GM18505 (cell line): ENCODE measurements around the gene IMP4.

Source experiments
- ATAC-seq: cut with Tn5 transposase; IDR thresholded peaks from one replicate; pipeline ENCODE4 v1.9.1; 2021; ENCODE audit not compliant: unreplicated experiment
- POLR2A ChIP-seq: IDR thresholded peaks from 4 replicates; pipeline ENCODE4 v1.6.1; 2011; ENCODE audit warnings: borderline replicate concordance; ENCODE audit not compliant: insufficient read depth, insufficient read length; ENCODE audit errors: extremely low read depth

The IMP4 gene

DNA sequence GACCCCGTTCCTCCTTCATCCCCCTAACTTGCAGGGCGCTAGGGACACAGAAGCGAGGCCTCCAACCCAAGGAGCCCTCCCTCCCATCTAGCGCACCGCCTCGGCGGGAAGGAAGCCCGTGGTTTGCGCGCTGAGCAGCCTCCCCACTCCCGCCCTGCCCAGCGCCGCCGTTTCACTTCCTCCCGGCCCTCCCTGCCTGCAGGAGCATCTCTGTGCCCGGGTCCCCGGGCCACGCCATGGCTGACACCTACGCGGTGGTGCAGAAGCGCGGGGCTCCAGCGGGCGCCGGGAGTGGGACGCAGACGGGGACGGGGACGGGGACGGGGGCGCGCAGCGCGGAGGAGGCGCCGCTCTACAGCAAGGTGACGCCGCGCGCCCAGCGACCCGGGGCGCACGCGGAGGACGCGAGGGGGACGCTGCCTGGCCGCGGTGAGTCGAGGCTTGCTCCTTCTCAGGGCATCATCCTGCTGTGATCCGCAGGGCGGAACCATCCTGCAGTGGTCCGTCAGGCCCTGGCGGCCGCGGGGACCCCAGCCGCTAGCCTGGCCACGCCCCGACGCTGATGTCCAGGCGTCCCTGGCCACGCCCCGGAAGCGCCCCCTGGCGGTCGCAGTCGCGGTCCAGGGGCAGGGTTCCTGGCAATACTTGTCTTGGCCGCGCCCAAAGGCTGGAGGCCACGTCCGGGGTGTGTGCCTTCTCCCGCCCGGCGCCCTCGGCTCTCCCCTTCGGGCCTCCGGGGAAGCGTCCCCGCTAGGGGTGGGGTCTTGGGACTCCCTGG is 29.5 kb downstream of the IMP4 start:
- TF ChIP-seq POLR2A, result peak; percentile 76
- ATAC-seq, result peak; percentile 81

DNA sequence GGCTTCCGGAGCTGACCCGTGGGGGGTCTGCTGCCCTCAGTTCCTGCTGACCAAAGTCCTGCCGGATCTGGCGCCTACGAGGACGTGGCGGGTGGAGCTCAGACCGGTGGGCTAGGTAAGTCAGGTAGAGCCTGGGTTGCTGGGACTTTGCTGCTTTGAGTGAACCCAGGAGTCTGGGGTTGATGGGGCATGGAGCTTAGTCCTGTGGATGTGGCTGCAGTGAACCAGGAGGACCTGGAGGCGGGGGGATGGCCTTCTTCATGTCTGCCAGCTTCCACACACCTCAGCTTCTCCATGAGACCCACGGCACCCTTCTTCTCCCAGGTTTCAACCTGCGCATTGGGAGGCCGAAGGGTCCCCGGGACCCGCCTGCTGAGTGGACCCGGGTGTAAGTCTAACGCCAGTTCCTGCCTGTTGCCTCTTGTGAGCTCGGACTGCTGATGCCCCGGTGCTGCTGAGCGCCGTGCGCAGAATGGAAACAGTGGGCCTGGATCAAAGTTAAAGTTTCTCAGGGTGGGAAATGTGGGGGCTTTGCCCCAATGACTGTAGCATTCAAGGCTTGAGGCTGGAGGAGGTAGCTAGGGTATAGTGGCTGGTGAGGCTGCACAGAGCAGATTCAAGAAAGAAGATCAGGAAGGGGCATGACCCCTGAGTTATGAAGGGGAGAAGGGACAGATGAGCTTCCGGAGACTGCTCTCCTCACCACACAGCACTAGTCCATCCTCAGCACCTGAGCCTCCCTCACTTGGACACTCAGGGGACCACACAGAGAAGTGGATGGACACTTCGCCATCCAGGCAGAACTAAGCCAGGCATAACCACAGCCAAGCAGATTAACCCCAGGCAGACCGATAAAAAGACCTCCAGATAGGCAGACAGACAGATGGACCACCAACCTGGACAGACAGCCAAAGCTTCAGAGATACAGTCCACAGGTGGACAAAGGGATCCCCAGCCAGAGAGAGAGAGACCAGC is 30.4 kb downstream of the IMP4 start:
- no peak for TF ChIP-seq POLR2A
- ATAC-seq, result no peak

DNA sequence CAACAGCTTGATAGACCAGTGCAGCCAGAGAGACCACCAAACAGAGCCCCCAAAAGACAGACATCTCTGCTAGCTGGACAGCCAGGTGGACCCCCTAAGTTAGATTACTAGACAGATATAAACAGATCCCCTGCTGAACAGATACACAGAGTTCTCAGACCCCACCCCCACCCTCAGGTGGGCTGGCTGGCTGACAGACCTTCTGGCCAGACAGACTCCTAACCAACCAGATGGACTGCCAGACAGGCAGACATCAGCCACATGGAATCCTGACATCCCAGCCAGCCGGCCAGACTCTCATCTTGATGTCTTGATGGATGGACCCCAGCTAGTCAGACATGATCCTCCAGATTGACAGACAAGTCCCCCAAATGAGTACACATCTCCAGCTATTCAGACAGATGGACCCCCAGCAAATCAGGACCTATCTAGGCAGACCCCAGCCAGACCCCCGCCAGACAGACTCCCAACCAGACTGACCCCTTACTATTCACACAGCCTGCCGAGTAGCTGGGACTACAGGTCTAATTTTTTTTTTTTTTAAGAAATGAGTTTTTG is 31.2 kb downstream of the IMP4 start:
- ATAC-seq, result no peak
- no peak for TF ChIP-seq POLR2A

DNA sequence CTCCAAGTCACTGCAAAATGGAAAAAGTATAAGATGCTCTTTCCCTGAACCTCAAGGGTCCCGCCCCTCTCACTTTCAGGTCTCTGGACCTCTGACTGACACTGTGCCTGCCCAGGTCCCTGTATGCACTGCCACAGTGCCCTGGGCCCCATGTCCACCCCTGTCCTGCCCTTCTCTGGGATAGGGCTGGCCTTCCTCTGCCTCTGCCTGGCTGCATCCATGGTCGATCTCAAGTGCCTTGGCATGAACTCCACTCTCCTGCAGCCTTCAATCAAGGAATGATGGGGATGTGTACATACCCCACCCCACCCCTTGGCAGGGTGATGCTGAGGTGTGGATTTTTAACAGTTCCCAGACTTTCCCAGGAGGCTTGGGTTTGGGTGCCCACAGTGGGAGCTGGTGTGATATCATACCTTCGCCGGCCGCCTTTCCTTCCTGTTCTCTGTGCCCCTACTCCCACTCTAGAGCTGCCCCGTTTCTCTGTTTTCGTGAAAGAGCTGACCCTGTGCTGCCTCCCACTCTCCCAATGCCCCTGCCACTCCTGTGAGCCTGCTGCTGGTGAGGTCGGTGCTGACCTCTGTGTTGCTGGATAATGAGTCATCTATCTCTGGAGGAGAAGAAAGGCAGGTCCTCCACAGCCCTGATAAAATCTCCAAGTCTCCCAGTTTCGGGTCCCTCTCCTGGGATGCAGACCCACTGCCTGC is 32.0 kb downstream of the IMP4 start:
- TF ChIP-seq POLR2A, result no peak
- no peak for ATAC-seq

DNA sequence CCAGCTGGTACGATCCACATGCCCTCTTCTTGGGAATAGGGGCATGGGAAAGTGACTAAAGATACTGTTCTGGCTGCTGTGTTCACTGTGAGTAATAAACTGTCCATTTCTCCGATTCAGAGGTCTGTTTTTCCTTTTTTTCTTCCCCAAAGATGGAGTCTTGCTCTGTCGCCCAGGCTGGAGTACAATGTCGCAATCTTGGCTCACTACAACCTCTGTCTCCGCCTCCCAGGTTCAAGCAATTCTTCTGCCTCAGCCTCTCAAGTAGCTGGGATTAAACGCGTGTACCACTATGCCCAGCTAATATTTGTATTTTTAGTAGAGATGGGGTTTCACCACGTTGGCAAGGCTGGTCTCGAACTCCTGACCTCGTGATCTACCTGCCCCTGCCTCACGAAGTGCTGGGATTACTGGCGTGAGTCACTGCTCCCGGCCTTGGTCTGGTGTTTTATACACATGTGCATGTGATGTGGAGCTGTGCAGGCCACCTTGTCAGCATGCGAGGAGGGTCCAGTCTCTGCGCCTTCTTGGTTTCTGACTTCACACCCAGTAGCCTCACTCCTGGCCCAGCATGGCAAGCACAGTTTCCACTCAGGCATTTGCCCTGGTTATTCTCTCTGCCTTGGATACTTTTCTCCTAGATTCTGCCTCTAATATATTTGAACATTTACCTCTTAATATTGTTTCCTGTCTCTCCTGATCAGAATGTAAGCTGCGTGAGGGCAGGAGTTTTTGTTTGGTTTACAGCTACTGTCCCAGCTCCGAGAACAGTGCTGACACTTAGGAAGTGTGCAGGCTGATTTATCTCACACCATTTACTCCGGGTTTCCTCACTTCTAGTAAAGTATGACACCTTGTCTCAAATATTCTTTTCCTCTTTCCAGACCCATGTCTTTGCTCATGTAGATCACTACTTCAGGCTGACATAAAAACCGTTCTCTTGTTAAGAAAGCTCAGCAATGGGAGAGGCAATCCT is 32.9 kb downstream of the IMP4 start:
- no peak for TF ChIP-seq POLR2A
- no peak for ATAC-seq

GRCh38 chr2:130376433-130377293 is 34.0 kb downstream of the IMP4 start:
- ATAC-seq, result peak; percentile 40
- TF ChIP-seq POLR2A, result peak; percentile 21

- no peak for ATAC-seq
- TF ChIP-seq POLR2A, result no peak
Measured at GRCh38 chr2:130377491-130377890, 34.8 kb downstream of the IMP4 start.

DNA sequence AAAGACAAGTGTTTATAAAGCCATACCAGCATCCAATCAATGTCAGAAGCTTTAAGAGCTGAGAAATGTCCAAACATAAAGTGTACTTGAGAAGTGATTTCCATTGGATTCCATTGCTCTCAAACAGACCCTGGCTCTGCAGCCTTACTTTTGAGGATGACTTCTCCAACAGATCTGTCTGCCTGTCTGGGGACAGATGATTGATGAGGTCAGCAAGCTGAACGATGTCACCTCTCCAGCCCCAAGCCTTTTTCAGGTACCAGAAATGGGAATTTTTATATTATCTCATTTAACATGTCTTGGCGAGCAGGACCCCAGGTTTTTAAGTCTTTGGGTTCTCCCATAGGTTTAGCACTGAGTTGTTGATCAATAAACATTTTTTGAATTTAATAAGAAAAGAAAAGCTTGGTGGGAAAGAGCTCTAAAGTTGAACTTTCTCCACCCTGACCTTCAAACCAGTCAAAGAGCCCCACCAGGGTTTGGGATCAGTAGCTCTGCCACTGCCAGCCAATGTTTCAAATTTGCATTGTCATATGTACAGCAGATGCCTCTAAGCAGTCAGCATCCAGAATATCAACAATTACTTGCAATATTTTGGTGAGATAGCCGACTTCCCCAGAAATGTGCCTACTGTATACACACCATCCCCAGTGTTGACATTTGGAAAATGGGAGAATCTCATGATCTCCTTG is 35.7 kb downstream of the IMP4 start:
- no peak for TF ChIP-seq POLR2A
- ATAC-seq, result no peak

GRCh38 chr2:130378898-130379214 is 36.2 kb downstream of the IMP4 start:
- no peak for ATAC-seq
- no peak for TF ChIP-seq POLR2A

DNA sequence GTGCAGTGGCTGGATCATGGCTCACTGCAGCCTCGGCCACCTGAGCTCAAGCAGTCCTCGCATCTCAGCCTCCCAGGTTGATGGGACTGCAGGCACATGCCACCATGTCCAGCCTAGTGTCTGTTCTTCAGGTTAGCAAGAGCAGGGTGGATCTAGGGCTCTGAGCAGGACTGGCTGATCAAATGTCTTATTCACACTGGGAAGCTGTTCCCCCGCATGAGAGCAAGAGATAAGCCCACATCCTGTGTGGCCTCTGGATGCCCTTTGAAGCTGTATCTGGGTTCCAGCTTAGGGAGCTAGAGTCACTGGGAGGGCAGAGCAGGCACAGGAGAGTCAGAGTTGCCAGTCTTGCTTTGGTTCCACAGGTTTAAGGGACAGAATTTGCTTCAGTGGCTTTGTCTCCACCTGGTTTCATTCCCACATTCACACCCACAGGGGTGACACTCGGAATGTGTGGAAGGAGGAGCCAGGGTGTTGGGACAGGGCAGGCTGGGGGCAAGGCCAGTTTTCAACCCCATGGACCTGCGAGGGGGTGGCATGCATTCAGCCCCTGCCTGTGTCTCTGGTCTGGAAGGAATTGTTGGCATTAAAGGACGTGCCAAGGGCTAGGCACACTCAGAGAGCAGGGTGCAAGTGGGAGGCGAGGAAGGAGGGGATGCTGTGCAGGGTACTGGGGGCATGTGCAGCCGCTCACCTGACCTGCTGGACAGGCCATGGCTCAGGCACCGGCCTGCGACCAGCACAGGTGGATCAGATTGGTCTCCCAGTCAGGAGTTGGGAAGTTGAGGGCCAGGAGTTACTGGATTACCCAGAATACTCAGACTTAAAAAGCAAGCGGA is 37.6 kb downstream of the IMP4 start:
- TF ChIP-seq POLR2A, result no peak
- ATAC-seq, result no peak
